ENCODE results near the gene GTF3C2.

Gene GTF3C2

DNA sequence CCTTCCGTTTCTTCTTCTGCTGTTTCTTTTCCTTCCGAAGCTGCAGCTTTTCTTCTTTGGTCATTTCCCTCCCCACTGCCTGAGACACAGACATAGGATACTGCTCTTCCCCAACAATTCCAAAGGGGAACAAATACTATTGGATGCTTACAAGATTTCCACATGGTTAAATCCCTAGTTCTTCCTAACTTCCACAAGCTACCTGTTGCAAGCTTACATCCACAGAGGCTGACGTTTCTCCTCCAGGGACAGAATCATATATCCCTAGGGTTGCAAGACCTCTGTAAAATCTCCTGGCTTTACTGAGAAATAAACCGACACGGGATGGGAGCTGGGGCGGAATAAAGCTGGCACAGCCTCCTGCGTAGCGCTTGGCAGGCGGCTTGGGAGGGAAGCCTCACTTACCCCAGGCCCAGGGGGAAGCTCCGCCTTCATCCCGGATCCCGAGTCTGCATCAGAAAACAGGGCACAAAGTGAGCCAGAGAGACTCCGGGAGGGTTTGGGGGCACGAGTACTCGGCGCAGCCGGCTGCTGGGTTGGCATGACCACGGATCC, 13.0 kb upstream of the GTF3C2 start:
- Histone ChIP-seq H3K36me3 (ENCODE audit: control insufficient read depth, insufficient read depth, low read length) (peaks cover 5% of the 10 kb centered on the region), H3K4me1 (ENCODE audit: control insufficient read depth, low read depth, low read length) (peaks cover 7% of the 10 kb centered on the region)
- peak; percentile 79 for DNase-seq

DNA sequence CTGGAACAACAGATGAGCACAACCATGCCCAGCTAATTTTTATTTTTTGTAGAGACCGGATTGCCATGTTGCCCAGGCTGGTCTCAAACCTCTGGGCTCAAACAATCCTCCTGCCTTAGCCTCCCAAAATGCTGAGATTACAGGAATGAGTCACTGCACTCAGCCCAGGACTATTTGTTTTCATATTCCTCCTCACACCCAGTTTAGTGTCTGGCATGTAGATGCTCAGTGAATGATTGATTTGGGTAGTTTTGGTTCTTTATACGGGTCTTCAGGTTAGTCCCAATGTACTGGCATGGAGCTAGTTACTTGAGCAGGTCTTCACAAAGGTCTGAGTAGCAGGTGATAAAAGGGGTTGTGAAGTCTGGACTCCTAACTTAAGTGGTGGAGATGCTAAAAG, 7.4 kb upstream of the GTF3C2 start:
- no CpG with 5 or more reads among the region's 2 CpGs for WGBS (ENCODE audit: extremely low coverage, insufficient coverage, low lambda C conversion rate)
- H3K9ac ChIP-seq (ENCODE audit: low read length), result no peak overlapping the region
- no peak overlapping the region for H3K56ac ChIP-seq (ENCODE audit: low read length)

More for the DNA sequence above, 13.0 kb upstream of the GTF3C2 start:
- Histone ChIP-seq H3K27ac (ENCODE audit: low read depth, low read length) (no peak overlapping the region), H3K23ac (ENCODE audit: low read length) (peak overlapping the region; percentile 90), H3K4me2 (ENCODE audit: low read length) (peak overlapping the region; percentile 67), H3K4me3 (ENCODE audit: low read length) (peak overlapping the region; percentile 69), H3K79me2 (ENCODE audit: control insufficient read depth, insufficient read depth, low read length) (peaks cover 15% of the 10 kb centered on the region), H3K18ac (ENCODE audit: low read length) (no peak overlapping the region), H3K56ac (ENCODE audit: low read length) (peak overlapping the region; percentile 97), H3K27me3 (ENCODE audit: insufficient read depth, low read length, poor library complexity) (no peaks in the 10 kb centered on the region), H3K79me1 (ENCODE audit: low read length) (peaks cover 21% of the 10 kb centered on the region), H4K8ac (ENCODE audit: low read depth, low read length) (no peak overlapping the region), H2BK120ac (ENCODE audit: low read depth, low read length) (no peak overlapping the region), H3K4ac (ENCODE audit: low read depth, low read length) (no peak overlapping the region), H2AK5ac (ENCODE audit: low read length) (no peak overlapping the region), H2BK15ac (replicated peaks; ENCODE audit: low read depth) (no peak overlapping the region), H3K9ac (ENCODE audit: low read length) (peak overlapping the region; percentile 91), H4K5ac (ENCODE audit: low read length) (no peak overlapping the region), H2BK5ac (ENCODE audit: low read length) (no peak overlapping the region)
- WGBS (ENCODE audit: extremely low coverage, insufficient coverage, low lambda C conversion rate), result no CpG with 5 or more reads among the region's 18 CpGs

DNA sequence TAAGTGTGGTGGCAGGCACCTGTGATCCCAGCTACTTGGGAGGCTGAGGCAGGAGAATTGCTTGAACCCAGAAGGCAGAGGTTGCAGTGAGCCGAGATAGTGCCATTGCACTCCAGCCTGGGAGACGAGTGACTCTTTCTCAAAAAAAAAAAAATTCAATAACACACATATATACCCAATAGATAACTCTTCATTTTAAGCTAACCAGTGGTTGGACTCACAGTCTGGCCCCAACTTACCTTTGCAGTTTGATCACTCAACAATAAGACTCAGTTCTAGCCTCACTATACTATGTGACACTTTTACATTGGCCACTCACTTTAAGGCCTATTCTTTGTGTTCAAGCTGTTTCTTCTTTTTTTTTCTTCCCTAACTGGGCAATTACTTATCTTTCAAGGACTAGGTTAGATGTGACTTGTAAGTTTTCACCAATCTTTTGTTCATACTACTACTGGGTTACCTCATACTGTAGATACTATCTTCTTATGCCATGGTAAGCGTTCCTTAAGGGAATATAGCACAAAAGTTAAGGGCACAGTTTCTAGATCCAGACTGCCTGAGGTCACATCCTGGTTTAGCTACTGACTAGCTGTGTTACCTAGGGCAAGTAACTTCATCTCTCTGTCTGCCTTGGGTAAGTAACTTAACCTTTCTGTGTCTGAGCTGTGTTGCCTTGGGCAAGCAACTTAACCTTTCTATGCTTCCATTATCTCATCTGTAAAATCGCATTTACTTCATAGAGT, 6.3 kb upstream of the GTF3C2 start:
- Histone ChIP-seq H2BK120ac (ENCODE audit: low read depth, low read length) (no peak overlapping the region), H3K4me2 (ENCODE audit: low read length) (no peak overlapping the region), H3K27ac (ENCODE audit: low read depth, low read length) (no peak overlapping the region), H3K4me1 (ENCODE audit: control insufficient read depth, low read depth, low read length) (no peaks in the 10 kb centered on the region), H2BK15ac (replicated peaks; ENCODE audit: low read depth) (no peak overlapping the region), H3K79me1 (ENCODE audit: low read length) (no peaks in the 10 kb centered on the region), H3K27me3 (ENCODE audit: insufficient read depth, low read length, poor library complexity) (no peaks in the 10 kb centered on the region), H3K36me3 (ENCODE audit: control insufficient read depth, insufficient read depth, low read length) (peaks cover 2% of the 10 kb centered on the region), H3K9ac (ENCODE audit: low read length) (no peak overlapping the region), H2BK5ac (ENCODE audit: low read length) (no peak overlapping the region), H3K18ac (ENCODE audit: low read length) (no peak overlapping the region), H3K23ac (ENCODE audit: low read length) (no peak overlapping the region), H3K79me2 (ENCODE audit: control insufficient read depth, insufficient read depth, low read length) (peaks cover 3% of the 10 kb centered on the region), H2AK5ac (ENCODE audit: low read length) (no peak overlapping the region), H3K56ac (ENCODE audit: low read length) (no peak overlapping the region), H4K8ac (ENCODE audit: low read depth, low read length) (no peak overlapping the region), H3K4me3 (ENCODE audit: low read length) (no peak overlapping the region), H3K4ac (ENCODE audit: low read depth, low read length) (no peak overlapping the region), H4K5ac (ENCODE audit: low read length) (no peak overlapping the region)
- DNase-seq, result no peak
- no CpG with 5 or more reads among the region's 4 CpGs for WGBS (ENCODE audit: extremely low coverage, insufficient coverage, low lambda C conversion rate)

More for the DNA sequence above, 7.4 kb upstream of the GTF3C2 start:
- Histone ChIP-seq H2BK5ac (ENCODE audit: low read length) (no peak overlapping the region), H4K5ac (ENCODE audit: low read length) (no peak overlapping the region), H3K4ac (ENCODE audit: low read depth, low read length) (no peak overlapping the region), H2BK120ac (ENCODE audit: low read depth, low read length) (no peak overlapping the region), H3K36me3 (ENCODE audit: control insufficient read depth, insufficient read depth, low read length) (peaks cover 3% of the 10 kb centered on the region), H3K4me2 (ENCODE audit: low read length) (no peak overlapping the region), H3K79me2 (ENCODE audit: control insufficient read depth, insufficient read depth, low read length) (peaks cover 1% of the 10 kb centered on the region), H2BK15ac (replicated peaks; ENCODE audit: low read depth) (no peak overlapping the region), H3K18ac (ENCODE audit: low read length) (no peak overlapping the region), H3K79me1 (ENCODE audit: low read length) (peaks cover 6% of the 10 kb centered on the region), H3K4me3 (ENCODE audit: low read length) (no peak overlapping the region), H3K4me1 (ENCODE audit: control insufficient read depth, low read depth, low read length) (no peaks in the 10 kb centered on the region), H2AK5ac (ENCODE audit: low read length) (no peak overlapping the region), H3K23ac (ENCODE audit: low read length) (no peak overlapping the region), H4K8ac (ENCODE audit: low read depth, low read length) (no peak overlapping the region), H3K27ac (ENCODE audit: low read depth, low read length) (no peak overlapping the region), H3K27me3 (ENCODE audit: insufficient read depth, low read length, poor library complexity) (no peaks in the 10 kb centered on the region)
- no peak for DNase-seq

DNA sequence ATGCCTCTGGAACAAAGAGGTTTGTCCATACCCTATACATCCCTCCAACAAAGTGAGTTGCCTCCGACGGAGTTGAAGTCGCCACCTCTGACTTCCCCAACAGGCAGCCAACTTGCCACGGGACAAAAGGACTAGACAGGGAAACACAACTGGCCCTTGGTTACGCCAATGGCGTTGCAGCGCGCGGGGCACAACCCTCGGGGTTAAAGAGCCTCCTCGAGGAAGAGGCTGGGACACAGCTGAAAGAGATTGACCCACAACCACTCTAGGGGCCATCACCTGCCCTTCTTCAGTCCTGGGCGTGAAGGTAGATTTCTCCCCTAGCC, 545 bp downstream of the GTF3C2 start:
- peak overlapping the region; percentile 98 for H3K56ac ChIP-seq (ENCODE audit: low read length)
- WGBS (ENCODE audit: extremely low coverage, insufficient coverage, low lambda C conversion rate), result no CpG with 5 or more reads among the region's 12 CpGs
- peak overlapping the region; percentile 28 for H3K4ac ChIP-seq (ENCODE audit: low read depth, low read length)
- H3K27me3 ChIP-seq (ENCODE audit: insufficient read depth, low read length, poor library complexity), result no peaks in the 10 kb centered on the region
- H3K9ac ChIP-seq (ENCODE audit: low read length), result peak overlapping the region; percentile 98
- no peak overlapping the region for H3K23ac ChIP-seq (ENCODE audit: low read length)
- peak overlapping the region; percentile 93 for H3K4me3 ChIP-seq (ENCODE audit: low read length)
- H2BK120ac ChIP-seq (ENCODE audit: low read depth, low read length), result peak overlapping the region; percentile 22
- peak overlapping the region; percentile 60 for H3K4me2 ChIP-seq (ENCODE audit: low read length)
- H3K4me1 ChIP-seq (ENCODE audit: control insufficient read depth, low read depth, low read length), result no peaks in the 10 kb centered on the region
- peaks cover 7% of the 10 kb centered on the region for H3K79me1 ChIP-seq (ENCODE audit: low read length)
- H2AK5ac ChIP-seq (ENCODE audit: low read length), result no peak overlapping the region
- no peaks in the 10 kb centered on the region for H3K36me3 ChIP-seq (ENCODE audit: control insufficient read depth, insufficient read depth, low read length)
- no peak overlapping the region for H4K8ac ChIP-seq (ENCODE audit: low read depth, low read length)
- H4K5ac ChIP-seq (ENCODE audit: low read length), result peak overlapping the region; percentile 72
- DNase-seq, result peak; percentile 76
- H3K27ac ChIP-seq (ENCODE audit: low read depth, low read length), result peak overlapping the region; percentile 100
- peaks cover 40% of the 10 kb centered on the region for H3K79me2 ChIP-seq (ENCODE audit: control insufficient read depth, insufficient read depth, low read length)
- no peak overlapping the region for H2BK15ac ChIP-seq (replicated peaks; ENCODE audit: low read depth)
- peak overlapping the region; percentile 15 for H3K18ac ChIP-seq (ENCODE audit: low read length)
- peak overlapping the region; percentile 89 for H2BK5ac ChIP-seq (ENCODE audit: low read length)

DNA sequence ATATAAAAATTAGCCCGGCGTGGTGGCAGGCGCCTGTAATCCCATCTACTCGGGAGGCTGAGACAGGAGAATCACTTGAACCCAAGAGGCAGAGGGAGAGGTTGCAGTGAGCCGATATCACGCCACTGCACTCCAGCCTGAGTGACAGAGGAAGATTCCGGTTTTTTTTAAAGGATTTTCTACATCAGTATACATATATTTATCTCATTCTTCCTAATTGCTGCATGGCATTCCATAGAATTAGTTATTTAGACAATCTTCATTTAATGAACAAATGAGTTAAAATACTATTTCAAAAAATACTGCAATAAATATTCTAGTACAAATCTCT, 2.0 kb downstream of the GTF3C2 start:
- H3K27ac ChIP-seq (ENCODE audit: low read depth, low read length), result no peak overlapping the region
- H2BK5ac ChIP-seq (ENCODE audit: low read length), result no peak overlapping the region
- no peak for DNase-seq
- H3K36me3 ChIP-seq (ENCODE audit: control insufficient read depth, insufficient read depth, low read length), result no peaks in the 10 kb centered on the region
- H2BK15ac ChIP-seq (replicated peaks; ENCODE audit: low read depth), result no peak overlapping the region
- no peak overlapping the region for H4K8ac ChIP-seq (ENCODE audit: low read depth, low read length)
- H3K4ac ChIP-seq (ENCODE audit: low read depth, low read length), result no peak overlapping the region
- H3K4me2 ChIP-seq (ENCODE audit: low read length), result no peak overlapping the region
- H3K79me1 ChIP-seq (ENCODE audit: low read length), result peaks cover 7% of the 10 kb centered on the region
- H3K4me1 ChIP-seq (ENCODE audit: control insufficient read depth, low read depth, low read length), result no peaks in the 10 kb centered on the region
- H3K27me3 ChIP-seq (ENCODE audit: insufficient read depth, low read length, poor library complexity), result no peaks in the 10 kb centered on the region
- no peak overlapping the region for H3K4me3 ChIP-seq (ENCODE audit: low read length)
- no peak overlapping the region for H2AK5ac ChIP-seq (ENCODE audit: low read length)
- H3K23ac ChIP-seq (ENCODE audit: low read length), result no peak overlapping the region
- peaks cover 49% of the 10 kb centered on the region for H3K79me2 ChIP-seq (ENCODE audit: control insufficient read depth, insufficient read depth, low read length)
- no peak overlapping the region for H3K9ac ChIP-seq (ENCODE audit: low read length)
- H2BK120ac ChIP-seq (ENCODE audit: low read depth, low read length), result no peak overlapping the region
- no CpG with 5 or more reads among the region's 7 CpGs for WGBS (ENCODE audit: extremely low coverage, insufficient coverage, low lambda C conversion rate)
- H4K5ac ChIP-seq (ENCODE audit: low read length), result no peak overlapping the region
- H3K56ac ChIP-seq (ENCODE audit: low read length), result no peak overlapping the region
- H3K18ac ChIP-seq (ENCODE audit: low read length), result no peak overlapping the region
